22Rv1 (cell line): ENCODE data around the gene RAB27B.

Experiments used
- H3K27ac ChIP-seq: fragments of 450-650 bp; 2 replicates; pipeline ENCODE4 v1.5.1; 2017
- ZFX ChIP-seq: fragments of 450-650 bp; IDR thresholded peaks from 2 replicates; pipeline ENCODE4 v1.6.1; 2017; ENCODE audit warnings: antibody characterized with exemption, borderline replicate concordance
- TF ChIP-seq, protein P1 (sequence below): fragments of 450-650 bp; IDR thresholded peaks from 2 replicates; pipeline ENCODE4 v1.5.1; 2017; ENCODE audit warnings: mild to moderate bottlenecking

The RAB27B gene

GRCh38 chr18:54888378-54888777 lies 60.1 kb downstream of the RAB27B start:
- no peak overlapping the region for H3K27ac ChIP-seq
- TF ChIP-seq, protein P1, sequence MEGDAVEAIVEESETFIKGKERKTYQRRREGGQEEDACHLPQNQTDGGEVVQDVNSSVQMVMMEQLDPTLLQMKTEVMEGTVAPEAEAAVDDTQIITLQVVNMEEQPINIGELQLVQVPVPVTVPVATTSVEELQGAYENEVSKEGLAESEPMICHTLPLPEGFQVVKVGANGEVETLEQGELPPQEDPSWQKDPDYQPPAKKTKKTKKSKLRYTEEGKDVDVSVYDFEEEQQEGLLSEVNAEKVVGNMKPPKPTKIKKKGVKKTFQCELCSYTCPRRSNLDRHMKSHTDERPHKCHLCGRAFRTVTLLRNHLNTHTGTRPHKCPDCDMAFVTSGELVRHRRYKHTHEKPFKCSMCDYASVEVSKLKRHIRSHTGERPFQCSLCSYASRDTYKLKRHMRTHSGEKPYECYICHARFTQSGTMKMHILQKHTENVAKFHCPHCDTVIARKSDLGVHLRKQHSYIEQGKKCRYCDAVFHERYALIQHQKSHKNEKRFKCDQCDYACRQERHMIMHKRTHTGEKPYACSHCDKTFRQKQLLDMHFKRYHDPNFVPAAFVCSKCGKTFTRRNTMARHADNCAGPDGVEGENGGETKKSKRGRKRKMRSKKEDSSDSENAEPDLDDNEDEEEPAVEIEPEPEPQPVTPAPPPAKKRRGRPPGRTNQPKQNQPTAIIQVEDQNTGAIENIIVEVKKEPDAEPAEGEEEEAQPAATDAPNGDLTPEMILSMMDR, result no peak
- TF ChIP-seq ZFX, result no peak

- no peak overlapping the region for H3K27ac ChIP-seq
- TF ChIP-seq, protein P1, result no peak
- TF ChIP-seq ZFX, result no peak
These were observed 60.7 kb downstream of the RAB27B start for GRCh38 chr18:54888933-54889332.

DNA sequence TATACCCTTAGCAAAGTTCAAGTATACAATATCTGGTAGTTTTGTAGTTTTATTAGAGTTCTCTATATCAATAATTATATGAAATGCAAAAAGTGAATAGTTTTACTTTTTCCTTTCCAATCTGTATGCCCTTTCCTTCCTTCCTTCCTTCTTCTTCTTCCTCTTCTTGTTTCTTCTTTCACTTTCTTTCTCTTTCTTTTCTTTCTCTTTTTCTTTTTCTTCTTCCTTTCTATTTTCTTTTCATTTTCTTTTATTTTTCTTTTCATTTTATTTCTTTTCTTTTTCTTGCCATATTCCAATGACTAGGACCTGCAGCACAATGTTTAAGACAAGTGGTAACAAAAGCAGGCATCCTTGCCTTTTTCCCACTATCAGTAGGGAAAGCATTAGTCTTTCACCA lies 71.2 kb downstream of the RAB27B start:
- H3K27ac ChIP-seq, result no peak overlapping the region
- TF ChIP-seq, protein P1, result no peak
- TF ChIP-seq ZFX, result no peak

- TF ChIP-seq ZFX, result no peak
- TF ChIP-seq, protein P1, result no peak
- no peak overlapping the region for H3K27ac ChIP-seq
These were observed 72.0 kb downstream of the RAB27B start for GRCh38 chr18:54900290-54900689.

GRCh38 chr18:54904581-54904980 lies 76.3 kb downstream of the RAB27B start:
- TF ChIP-seq, protein P1, result no peak
- TF ChIP-seq ZFX, result no peak
- no peak overlapping the region for H3K27ac ChIP-seq

DNA sequence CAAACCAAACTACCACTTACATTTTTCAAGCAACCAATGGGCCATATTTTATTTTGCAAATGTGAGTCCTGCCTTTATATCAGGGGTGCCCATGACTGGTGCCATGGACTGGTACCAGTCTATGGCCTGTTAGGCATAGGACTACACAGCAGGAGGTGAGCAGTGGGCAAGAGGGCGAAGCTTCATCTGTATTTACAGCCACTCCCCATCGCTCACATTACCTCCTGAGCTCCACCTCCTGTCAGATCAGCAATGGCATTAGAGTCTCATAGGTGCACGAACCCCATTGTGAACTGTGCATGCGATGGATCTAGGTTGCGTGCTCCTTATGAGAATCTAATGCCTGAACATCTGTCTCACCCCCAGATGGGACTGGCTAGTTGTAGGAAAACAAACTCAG lies 77.4 kb downstream of the RAB27B start:
- no peak overlapping the region for H3K27ac ChIP-seq
- TF ChIP-seq ZFX, result no peak
- TF ChIP-seq, protein P1, result no peak

DNA sequence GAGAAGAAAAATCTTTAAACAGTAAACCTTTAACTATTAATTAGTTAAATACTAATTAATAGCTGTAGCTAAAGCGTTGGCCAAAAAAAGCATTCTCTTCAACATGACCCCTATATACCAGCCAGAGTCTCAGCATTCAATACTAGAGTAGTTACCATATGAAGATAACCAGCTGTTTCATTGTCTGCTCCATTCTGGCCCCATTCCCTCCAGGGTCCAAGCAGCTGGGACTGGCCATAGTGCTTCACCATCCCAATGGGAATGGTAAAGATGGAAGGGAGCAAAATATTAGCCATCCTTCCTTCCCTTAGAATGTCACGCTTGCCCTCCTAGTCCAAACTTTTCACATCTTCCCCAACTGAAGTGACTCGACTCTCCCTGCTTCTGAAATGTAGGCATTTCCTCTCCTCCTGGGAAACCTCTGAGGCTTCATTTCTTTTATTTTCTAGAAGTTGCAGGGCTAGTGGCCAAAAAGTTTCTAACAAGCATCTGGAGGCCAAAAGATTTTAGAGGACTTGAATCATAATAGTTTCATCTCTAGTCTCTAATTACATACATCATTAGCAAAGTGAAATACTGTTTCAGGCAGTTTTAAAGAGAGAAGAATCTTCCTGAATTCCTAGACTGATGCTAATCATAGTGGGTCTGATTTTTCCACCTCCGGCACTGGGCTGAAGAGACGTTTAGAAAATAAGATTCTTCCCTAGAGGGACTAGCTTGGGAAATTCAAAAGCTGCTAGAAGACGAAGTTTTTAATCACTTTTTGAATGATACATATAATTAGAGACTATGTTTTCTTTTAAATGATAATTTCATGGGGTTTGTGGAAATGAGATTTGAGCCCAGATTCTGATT lies 78.3 kb downstream of the RAB27B start:
- no peak for TF ChIP-seq ZFX
- no peak overlapping the region for H3K27ac ChIP-seq
